Embryonic facial prominence (tissue), 1 donor: Measurements from ENCODE around the gene C1orf116.

Source experiments
- DNase-seq: peaks from one replicate; pipeline ENCODE4 v3.0.0-alpha.2; 2016; ENCODE audit errors: extremely low spot score

C1orf116 gene

GRCh38 chr1:207020065-207020708 lies 12.4 kb downstream of the C1orf116 start:
- DNase-seq = no peak

- DNase-seq = no peak
Observed at GRCh38 chr1:207019661-207020060, 12.9 kb downstream of the C1orf116 start.

DNA sequence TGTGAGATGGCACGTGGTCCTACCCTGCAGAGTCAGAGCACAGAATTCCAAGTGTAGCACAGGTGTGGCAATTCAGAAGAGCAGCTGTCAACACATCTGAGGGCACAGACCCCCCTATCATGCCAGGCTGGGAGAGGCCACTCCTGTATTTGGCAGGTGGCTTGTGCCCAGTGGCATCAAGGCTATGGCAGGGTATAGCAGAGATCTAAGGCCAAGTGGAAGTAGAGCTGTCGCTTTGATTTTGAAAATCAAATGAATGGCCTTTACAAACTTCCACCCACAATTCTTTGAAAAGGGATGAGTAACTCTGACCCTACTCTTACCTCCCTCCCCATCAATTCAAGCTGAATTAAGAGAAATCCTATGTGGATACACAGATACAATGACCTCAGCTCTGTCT lies 13.4 kb downstream of the C1orf116 start:
- DNase-seq = no peak

DNA sequence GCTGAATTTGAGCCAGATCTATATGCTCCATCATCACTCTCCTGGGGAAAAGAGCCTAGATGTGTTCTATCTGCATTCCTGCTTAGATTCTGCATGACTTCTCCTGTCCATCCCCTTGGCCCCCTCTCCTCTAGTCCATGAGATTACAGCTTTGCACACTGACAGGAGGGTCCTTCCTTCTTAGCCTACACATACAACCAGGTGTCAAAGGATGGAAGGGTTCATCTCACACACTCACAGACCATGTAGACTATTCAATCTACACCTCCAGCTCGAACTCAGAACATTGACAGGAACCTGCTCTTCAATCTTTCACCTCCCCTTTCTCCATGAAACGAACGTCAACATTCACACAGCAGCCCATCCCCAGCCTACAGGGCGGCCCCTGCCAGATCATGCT lies 13.8 kb downstream of the C1orf116 start:
- DNase-seq = no peak

- DNase-seq = no peak
Observed at GRCh38 chr1:207017615-207018559, 14.7 kb downstream of the C1orf116 start.

GRCh38 chr1:207015791-207016190 lies 16.8 kb downstream of the C1orf116 start:
- DNase-seq = no peak

GRCh38 chr1:207014728-207015127 lies 17.8 kb downstream of the C1orf116 start:
- DNase-seq = no peak

DNA sequence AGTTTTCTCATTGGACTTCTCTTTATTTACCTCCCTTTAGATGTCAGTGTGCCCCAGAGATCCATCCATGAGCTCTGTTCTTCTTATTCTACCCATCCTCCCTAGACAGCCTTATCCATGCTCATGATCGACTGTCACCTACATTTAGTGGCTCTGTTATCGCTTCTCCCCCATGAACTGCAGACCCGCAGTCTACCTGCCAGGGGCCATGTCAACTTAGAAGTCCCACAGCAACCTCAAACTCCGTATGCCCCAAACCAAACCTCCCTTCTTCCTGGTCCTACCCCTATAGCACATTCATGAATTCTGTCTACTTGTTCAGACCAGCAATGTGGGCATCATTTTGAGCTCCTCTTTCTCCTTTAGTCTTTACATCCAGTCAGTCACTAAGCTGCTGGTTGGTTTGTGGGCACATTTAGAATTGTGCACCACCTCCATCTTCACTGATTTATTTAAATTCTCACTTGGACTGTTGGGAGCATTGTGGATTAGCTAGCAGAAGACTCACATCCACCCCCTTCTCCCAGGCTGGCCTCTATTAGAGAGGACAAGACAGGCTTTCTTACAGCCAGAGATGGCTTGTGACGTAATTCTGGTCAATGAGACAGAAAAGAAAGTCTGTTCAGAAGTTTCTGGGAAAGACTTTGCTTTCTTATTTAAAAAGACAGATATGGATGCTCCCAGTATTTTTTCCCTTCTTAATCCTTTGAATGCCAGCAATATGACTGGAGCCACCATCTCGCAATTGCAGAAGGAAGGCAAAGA lies 19.1 kb downstream of the C1orf116 start:
- DNase-seq = no peak

DNA sequence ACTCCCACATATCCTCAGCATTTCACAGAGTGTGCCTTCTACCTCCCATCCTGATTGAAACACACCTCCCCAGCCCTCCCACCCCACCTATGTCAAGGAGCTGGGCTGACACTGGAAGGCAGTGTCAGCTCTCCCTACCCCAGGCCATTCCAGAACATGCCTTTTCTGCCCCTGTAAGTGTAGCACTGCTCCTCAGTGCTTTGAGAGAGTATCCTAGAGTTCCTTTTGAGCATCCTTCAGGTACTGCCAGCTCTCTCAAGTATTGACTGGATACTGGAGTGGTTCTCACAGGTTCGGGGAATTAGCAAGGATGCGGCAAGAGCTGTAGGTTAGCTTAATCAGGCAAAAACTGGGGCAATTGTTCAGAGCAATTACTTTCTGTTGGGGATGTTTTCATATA lies 21.8 kb downstream of the C1orf116 start:
- DNase-seq = no peak

- DNase-seq = no peak
Observed at GRCh38 chr1:207009945-207010344, 22.6 kb downstream of the C1orf116 start.

GRCh38 chr1:207009182-207009850 lies 23.2 kb downstream of the C1orf116 start:
- no peak for DNase-seq

GRCh38 chr1:207007352-207008033 lies 25.1 kb downstream of the C1orf116 start:
- DNase-seq = no peak

- DNase-seq = no peak
Observed at GRCh38 chr1:207006914-207007313, 25.6 kb downstream of the C1orf116 start.

DNA sequence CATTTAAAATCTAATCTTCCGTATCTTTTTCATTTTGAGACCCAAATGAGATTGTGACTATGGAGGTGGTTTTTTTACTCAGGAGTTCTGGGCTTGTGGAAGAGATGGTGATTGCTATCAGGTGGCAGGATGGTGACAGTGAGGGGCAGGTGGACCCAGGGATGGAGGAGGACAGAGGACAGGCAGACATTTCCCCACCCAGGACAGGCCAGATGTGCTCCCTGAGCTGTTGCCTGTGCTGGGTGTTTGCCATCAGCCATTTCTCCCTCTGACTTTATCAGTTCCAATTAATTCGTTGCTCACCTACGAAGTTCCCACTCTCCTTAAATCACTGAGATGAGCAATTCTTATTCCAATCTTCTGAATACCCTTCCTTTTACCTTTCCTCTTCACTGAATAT lies 26.5 kb downstream of the C1orf116 start:
- no peak for DNase-seq

GRCh38 chr1:207004931-207005830 lies 27.4 kb downstream of the C1orf116 start:
- DNase-seq = no peak

DNA sequence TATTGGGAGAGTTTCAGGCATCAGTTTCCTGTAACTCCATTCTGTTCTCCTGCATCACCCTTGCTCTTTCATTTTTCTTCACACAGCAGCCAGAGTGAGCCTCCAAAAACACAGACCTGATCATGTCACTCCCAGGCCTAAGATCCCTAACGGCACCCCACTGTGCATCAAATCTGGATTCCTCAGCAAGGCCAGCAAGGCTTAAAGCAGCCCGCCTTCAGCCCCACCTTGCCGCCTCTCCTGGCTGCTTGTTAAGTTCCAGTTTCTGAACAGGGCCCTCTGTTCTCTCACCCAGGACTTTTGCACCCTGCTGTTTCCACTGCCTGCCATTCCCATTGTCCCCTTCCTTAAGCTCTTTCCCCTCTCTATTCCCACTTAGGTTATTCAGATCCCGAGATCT lies 29.3 kb downstream of the C1orf116 start:
- no peak for DNase-seq

- no peak for DNase-seq
Observed at GRCh38 chr1:207002724-207003146, 29.8 kb downstream of the C1orf116 start.

- no peak for DNase-seq
Observed at GRCh38 chr1:207001492-207002245, 30.9 kb downstream of the C1orf116 start.

GRCh38 chr1:207000651-207001291 lies 31.8 kb downstream of the C1orf116 start:
- DNase-seq = no peak
